K562 (cell line): ENCODE measurements around the gene YBX2. TPM values are rescaled to one million over a fixed set of nuclear protein-coding genes. Genes with fewer than 3 reads are reported as not detected.

Source experiments
- CREB3L1 ChIP-seq: fragments of 450-650 bp; IDR thresholded peaks from 2 replicates; pipeline ENCODE4 v1.6.1; 2014; ENCODE audit warnings: low read depth, mild to moderate bottlenecking, moderate library complexity, borderline replicate concordance
- DLX4 ChIP-seq: fragments of 250-450 bp; sonication (Bioruptor Pico); IDR thresholded peaks from 2 replicates; pipeline ENCODE4 v1.6.1; 2021; ENCODE audit warnings: mild to moderate bottlenecking
- FOXJ2 ChIP-seq: fragments of 200-800 bp; sonication (Bioruptor generic); IDR thresholded peaks from 2 replicates; pipeline ENCODE4 v1.6.1; 2016; ENCODE audit warnings: missing genetic modification characterization, missing compliant biosample characterization
- FOXP1 ChIP-seq: sonication (generic); formaldehyde crosslinking; IDR thresholded peaks from 2 replicates; pipeline ENCODE4 v1.8.0; 2022; ENCODE audit warnings: mild to moderate bottlenecking, missing genetic modification reagents
- GTF3C2 ChIP-seq: IDR thresholded peaks from 3 replicates; pipeline ENCODE4 v1.6.1; 2011; ENCODE audit warnings: borderline replicate concordance, mild to moderate bottlenecking, moderate library complexity; ENCODE audit not compliant: insufficient read length; ENCODE audit errors: extremely low read depth
- PTTG1 ChIP-seq: fragments of 450-650 bp; IDR thresholded peaks from 2 replicates; pipeline ENCODE4 v1.6.1; 2016; ENCODE audit warnings: low read depth, mild to moderate bottlenecking, missing genetic modification characterization, missing compliant biosample characterization
- XRCC5 ChIP-seq: fragments of 200-400 bp; formaldehyde crosslinking; IDR thresholded peaks from 2 replicates; pipeline ENCODE4 v1.6.1; 2017; ENCODE audit warnings: low read depth, mild to moderate bottlenecking, low read length
- ZNF197 ChIP-seq: fragments of 200-800 bp; sonication (Bioruptor generic); IDR thresholded peaks from 2 replicates; pipeline ENCODE4 v1.6.1; 2016; ENCODE audit warnings: low read depth, missing genetic modification characterization, missing compliant biosample characterization
- polyA plus RNA-seq, 8 experiments: library from polyadenylated mRNA; depleted of rRNA in 4 of 8; stranded (reverse) in 5 of 8; unstranded in 3 of 8; fragments of >200 nt; fragmentation: Nextera tagmentation in 2 of 8; fragmentation: Illumina TruSeq in 1 of 8; extraction: Ambion mirVana in 2 of 8; extraction: Trizol in 1 of 8; gene quantifications; 2 replicates each; pipeline versions ENCODE4 v1.2.1 to v1.2.3, GENCODE V29; 2011 to 2014; ENCODE audit warnings: inconsistent platforms in 1 of 8, missing spikeins in 1 of 8
- total RNA-seq, 7 experiments: library from RNA; depleted of rRNA in 6 of 7; stranded (reverse); fragments of >200 nt in 6 of 7; fragmentation: Illumina TruSeq in 2 of 7; extraction: Trizol in 2 of 7; gene quantifications; 2 replicates each; pipeline versions ENCODE4 v1.2.1 to v1.2.3, GENCODE V29; 2011 to 2021; ENCODE audit warnings: low replicate concordance in 1 of 7
- TF ChIP-seq, protein P1 (sequence below): fragments of 200-600 bp; sonication (generic); IDR thresholded peaks from one replicate; pipeline ENCODE4 v1.6.1; 2012; ENCODE audit warnings: mild to moderate bottlenecking, low read depth, low read length, inconsistent platforms

YBX2 gene
- total and polyA plus RNA-seq, 9 of the 15 experiments (the other 6 are each of a cell fraction or from before 2014, with no cell fraction given): 0.03 to 0.59 (median 0.27) TPM; not detected in 6

DNA sequence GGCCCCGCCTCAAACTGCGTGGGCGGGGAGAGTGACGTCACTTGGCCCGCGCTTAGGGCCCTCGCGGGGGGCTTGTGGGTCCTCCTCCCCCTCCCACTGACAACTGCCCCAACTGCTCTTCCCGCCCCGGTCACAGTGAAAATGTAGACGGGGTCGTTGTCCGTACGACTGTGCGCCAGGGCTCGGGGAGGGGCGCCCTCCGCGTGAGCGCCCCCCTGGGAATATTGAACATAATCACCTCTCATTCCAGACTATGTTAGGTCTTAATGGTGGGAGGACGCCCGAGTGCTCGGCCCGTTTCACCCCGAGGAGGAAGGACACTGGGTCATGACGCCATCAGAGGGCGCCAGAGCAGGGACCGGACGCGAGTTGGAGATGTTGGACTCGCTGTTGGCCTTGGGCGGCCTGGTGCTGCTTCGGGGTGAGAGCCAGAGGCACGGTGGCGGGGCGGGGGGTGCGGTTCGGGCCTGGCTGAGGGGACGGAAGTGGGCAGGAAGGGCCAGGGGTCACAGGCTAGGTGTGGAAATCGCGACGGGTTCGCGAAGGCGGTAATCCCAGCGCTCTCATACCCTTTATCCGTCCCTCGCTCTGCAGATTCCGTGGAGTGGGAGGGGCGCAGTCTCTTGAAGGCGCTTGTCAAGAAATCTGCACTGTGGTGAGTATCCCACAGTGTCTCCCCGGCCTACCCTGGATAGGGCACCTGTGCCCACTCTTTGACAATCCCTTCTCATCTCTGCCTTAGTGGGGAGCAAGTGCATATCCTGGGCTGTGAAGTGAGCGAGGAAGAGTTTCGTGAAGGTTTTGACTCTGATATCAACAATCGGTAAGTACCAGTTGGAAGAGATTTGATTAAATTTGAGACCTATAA lies 42.0 kb downstream of the YBX2 start, which contains the start of gene ELP5 (continued):
- TF ChIP-seq, protein P1, sequence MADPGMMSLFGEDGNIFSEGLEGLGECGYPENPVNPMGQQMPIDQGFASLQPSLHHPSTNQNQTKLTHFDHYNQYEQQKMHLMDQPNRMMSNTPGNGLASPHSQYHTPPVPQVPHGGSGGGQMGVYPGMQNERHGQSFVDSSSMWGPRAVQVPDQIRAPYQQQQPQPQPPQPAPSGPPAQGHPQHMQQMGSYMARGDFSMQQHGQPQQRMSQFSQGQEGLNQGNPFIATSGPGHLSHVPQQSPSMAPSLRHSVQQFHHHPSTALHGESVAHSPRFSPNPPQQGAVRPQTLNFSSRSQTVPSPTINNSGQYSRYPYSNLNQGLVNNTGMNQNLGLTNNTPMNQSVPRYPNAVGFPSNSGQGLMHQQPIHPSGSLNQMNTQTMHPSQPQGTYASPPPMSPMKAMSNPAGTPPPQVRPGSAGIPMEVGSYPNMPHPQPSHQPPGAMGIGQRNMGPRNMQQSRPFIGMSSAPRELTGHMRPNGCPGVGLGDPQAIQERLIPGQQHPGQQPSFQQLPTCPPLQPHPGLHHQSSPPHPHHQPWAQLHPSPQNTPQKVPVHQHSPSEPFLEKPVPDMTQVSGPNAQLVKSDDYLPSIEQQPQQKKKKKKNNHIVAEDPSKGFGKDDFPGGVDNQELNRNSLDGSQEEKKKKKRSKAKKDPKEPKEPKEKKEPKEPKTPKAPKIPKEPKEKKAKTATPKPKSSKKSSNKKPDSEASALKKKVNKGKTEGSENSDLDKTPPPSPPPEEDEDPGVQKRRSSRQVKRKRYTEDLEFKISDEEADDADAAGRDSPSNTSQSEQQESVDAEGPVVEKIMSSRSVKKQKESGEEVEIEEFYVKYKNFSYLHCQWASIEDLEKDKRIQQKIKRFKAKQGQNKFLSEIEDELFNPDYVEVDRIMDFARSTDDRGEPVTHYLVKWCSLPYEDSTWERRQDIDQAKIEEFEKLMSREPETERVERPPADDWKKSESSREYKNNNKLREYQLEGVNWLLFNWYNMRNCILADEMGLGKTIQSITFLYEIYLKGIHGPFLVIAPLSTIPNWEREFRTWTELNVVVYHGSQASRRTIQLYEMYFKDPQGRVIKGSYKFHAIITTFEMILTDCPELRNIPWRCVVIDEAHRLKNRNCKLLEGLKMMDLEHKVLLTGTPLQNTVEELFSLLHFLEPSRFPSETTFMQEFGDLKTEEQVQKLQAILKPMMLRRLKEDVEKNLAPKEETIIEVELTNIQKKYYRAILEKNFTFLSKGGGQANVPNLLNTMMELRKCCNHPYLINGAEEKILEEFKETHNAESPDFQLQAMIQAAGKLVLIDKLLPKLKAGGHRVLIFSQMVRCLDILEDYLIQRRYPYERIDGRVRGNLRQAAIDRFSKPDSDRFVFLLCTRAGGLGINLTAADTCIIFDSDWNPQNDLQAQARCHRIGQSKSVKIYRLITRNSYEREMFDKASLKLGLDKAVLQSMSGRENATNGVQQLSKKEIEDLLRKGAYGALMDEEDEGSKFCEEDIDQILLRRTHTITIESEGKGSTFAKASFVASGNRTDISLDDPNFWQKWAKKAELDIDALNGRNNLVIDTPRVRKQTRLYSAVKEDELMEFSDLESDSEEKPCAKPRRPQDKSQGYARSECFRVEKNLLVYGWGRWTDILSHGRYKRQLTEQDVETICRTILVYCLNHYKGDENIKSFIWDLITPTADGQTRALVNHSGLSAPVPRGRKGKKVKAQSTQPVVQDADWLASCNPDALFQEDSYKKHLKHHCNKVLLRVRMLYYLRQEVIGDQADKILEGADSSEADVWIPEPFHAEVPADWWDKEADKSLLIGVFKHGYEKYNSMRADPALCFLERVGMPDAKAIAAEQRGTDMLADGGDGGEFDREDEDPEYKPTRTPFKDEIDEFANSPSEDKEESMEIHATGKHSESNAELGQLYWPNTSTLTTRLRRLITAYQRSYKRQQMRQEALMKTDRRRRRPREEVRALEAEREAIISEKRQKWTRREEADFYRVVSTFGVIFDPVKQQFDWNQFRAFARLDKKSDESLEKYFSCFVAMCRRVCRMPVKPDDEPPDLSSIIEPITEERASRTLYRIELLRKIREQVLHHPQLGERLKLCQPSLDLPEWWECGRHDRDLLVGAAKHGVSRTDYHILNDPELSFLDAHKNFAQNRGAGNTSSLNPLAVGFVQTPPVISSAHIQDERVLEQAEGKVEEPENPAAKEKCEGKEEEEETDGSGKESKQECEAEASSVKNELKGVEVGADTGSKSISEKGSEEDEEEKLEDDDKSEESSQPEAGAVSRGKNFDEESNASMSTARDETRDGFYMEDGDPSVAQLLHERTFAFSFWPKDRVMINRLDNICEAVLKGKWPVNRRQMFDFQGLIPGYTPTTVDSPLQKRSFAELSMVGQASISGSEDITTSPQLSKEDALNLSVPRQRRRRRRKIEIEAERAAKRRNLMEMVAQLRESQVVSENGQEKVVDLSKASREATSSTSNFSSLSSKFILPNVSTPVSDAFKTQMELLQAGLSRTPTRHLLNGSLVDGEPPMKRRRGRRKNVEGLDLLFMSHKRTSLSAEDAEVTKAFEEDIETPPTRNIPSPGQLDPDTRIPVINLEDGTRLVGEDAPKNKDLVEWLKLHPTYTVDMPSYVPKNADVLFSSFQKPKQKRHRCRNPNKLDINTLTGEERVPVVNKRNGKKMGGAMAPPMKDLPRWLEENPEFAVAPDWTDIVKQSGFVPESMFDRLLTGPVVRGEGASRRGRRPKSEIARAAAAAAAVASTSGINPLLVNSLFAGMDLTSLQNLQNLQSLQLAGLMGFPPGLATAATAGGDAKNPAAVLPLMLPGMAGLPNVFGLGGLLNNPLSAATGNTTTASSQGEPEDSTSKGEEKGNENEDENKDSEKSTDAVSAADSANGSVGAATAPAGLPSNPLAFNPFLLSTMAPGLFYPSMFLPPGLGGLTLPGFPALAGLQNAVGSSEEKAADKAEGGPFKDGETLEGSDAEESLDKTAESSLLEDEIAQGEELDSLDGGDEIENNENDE: no peak
- peak; percentile 49 for TF ChIP-seq CREB3L1
- no peak for TF ChIP-seq GTF3C2
- TF ChIP-seq PTTG1 (tag): no peak
- no peak for TF ChIP-seq DLX4 (CRISPR knock-in tag)
- no peak for TF ChIP-seq ZNF197 (CRISPR knock-in tag)
- no peak for TF ChIP-seq FOXP1
- TF ChIP-seq FOXJ2 (tag): no peak
- no peak for TF ChIP-seq XRCC5
